GM21619 (cell line): Measurements from ENCODE around the gene TRAPPC2L.

ENCODE experiments used
- ATAC-seq: cut with Tn5 transposase; IDR thresholded peaks from one replicate; pipeline ENCODE4 v1.9.1; 2021; ENCODE audit not compliant: unreplicated experiment

The TRAPPC2L gene

DNA sequence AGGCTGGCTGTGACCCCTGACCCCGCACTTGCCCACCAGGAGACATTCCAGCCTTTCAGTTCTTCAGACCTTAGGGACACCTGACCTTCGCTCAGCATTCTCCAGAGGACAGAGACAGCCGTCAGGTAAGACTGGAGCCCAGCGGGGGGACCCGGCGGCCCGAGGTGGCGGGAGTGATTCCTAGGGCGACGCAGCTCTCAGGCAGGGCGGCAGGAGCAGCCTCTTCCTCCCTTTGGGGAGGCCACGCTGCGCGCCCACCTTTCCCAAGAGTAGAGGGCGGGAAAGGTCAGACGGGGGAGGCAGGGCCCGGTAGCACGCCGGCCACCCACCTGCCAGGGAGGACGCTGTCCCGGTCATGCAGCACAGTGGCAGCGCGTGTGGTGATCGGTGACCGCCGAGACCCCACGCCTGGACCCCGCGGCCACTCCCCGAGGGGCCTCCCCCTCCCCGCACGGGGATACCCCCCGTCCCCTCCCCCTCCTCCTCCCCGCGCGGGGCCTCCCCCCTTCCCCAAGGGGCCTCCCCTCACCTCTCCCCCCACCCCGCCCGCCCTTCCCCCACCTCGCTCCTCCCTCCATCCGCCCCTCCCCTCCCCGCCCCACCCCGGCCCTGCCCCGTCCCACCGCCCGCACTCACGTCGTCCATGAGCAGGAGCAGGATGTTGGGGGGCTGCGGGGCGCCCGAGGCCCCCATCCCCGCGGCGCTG is 652 bp upstream of the TRAPPC2L start:
- ATAC-seq: no peak

DNA sequence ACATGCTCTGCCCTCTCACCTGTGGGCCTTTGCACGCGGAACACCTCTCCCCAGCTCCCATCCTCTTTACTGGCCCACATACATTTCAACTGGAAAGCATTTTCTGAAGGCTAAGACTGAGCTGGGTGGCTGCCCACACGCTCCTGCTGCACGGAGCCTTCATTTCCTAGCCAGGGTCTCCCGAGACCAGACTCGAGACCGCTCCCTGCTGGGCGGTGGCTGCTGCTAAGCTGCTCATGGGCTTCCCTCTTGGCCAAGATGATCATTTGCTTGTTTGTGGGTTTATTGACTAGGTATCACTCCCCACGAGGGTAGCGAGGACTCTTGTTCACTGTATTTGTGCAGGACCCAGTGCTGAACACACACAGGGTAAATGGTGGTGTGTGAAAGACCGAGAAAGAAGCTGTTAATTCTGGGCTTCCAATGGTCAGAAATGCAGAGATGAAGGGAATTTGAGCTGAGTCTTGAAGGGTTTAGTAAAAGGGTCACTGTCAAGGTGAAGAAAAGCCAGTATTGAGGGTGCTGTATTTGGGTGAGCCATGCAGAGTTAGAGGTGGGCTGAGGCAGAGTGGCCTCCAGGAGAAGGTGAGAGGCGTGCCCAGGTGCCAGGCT is 907 bp downstream of the TRAPPC2L start:
- ATAC-seq: peak; percentile 27

DNA sequence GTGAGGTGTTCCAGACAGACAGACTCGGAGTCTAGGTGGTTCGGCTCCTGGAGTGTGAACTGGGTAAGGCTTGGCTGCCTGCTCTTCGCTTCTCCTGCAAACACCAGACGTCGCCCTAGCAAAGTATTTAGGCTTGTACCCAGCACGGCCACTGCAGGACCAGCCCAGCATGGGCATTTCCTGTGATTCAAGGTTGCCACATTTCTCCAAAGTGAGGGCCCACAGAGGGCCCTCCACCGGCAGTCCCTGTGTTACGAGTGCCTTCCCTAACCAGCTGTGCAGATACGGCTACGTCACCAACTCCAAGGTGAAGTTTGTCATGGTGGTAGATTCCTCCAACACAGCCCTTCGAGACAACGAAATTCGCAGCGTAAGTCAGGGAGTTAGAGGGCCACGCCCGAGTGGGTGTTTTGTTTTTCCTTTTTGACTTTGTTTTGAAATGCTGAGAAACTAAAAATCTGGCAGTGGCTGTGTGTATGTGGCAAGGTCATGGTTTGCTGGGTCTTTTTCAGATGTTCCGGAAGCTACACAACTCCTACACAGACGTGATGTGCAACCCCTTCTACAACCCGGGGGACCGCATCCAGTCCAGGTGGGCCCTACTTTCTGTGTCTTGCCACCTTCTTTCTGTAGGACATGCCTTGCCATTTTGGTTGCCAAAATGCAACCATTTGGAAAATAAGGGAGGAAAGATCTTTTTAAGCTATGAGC is 2.6 kb downstream of the TRAPPC2L start:
- no peak for ATAC-seq

DNA sequence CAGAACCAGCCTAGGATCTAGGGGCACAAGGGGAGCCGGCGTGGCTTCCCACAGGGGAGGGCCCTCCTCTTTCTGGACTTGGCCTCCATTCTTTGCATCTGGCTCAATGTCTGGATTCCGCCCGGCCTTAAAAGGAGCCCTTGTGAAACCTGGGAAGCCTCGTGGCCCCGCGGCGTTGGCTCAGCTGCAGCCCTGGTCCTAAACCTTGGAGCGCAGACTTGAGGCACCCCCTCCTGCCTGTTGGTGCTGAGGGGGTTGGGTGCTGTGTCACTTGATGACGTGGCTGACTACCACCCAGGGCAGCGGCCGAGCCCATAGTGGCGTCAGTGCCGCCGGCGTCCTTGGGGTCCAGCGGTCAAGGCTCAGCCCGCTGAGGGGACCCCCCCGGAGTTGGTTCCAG is 4.4 kb downstream of the TRAPPC2L start:
- no peak for ATAC-seq

DNA sequence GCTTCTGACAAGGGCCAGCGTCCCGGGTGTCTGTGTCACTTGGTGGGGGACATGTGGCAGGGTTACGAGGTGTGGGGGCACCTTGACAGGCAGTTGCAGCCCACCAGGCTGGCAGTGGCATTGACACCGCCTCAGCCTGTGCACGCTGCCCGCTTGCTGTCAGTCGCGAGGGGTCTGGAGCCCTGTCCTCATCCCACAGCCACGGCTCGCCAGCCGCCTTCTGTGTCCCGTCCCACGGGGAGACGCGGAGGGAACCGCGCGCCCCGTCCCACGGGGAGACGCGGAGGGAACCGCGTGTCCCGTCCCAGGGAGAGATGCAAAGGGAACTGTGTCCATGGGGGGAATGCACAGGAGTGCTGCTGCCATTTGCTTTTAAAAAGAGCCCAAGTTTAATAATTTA is 6.0 kb downstream of the TRAPPC2L start:
- ATAC-seq: no peak

DNA sequence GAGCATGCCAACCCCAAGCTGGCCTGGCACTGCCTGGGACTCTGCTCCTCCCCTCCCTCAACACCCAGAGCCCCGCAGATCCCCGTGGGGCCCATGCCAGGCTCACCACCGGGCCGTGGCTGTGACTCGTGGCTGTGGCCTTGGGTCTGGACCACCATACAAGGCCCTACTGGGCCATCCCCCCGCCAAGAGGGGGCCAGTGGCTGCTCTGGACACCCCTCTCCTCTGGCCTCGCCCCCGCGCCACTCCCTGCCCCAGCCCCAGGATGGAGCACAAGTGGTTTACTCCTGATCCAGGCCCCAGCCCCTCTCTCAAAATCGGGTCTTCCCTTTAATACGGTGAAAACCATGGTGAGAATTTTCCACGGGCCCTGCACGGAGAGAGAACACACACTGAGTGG is 6.5 kb downstream of the TRAPPC2L start:
- ATAC-seq: no peak

DNA sequence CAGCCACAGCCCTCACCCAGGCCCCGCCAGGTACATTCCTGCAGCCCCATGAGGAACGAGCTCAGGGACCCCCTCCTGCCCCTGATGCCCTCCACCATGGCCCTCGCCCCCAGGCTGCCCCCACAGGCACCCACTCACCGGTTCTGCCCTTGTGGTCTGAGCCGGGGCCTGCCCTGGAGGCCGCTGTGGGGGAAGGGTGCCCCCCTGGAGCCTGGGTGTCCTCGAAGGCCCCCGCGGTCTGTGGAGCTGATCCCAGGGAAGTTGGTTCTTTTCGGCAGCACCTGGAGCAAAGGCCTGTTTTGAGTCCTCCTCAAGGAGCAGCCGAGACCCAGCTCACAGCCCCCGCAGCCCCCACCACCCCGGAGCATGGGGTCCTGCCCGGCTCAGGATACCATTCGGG is 7.2 kb downstream of the TRAPPC2L start:
- no peak for ATAC-seq

DNA sequence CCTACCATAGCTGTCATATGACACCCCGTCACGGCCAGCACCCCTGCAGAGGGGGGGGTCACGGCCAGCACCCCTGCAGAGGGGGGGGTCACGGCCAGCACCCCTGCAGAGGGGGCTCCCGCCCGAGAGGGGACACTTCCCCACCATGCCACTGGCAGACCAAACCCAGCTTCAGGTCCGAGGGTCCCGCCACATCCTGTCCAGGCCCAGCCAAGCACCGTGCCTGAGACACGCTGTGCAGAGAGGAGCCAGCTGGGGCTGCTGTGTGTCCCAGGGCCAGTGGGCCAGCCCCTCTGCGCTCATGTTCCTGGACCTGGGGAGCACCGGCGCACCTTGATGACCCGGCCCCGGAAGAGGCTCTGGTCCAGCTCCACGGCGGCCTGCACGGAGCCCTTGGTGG is 7.6 kb downstream of the TRAPPC2L start:
- ATAC-seq: no peak

DNA sequence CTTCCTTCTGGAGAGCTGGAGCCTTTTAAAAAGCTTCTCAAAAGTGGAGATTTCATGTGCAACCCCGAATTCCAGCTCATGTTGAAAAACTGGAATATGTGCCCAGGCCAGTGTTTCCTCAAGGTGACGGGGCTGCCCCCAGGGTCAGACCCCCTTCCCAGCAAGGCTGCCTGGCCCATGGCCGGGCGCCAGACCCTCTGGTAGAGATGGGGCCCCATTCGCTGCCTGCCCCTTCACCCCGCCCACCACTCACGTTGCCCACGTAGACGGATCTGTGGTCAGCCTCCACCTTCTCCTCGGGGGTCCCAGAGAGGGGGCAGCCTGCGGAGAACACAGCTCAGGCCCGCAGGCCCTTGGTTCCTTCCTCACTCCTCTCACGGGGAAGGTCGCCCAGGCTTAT is 8.4 kb downstream of the TRAPPC2L start:
- ATAC-seq: no peak

DNA sequence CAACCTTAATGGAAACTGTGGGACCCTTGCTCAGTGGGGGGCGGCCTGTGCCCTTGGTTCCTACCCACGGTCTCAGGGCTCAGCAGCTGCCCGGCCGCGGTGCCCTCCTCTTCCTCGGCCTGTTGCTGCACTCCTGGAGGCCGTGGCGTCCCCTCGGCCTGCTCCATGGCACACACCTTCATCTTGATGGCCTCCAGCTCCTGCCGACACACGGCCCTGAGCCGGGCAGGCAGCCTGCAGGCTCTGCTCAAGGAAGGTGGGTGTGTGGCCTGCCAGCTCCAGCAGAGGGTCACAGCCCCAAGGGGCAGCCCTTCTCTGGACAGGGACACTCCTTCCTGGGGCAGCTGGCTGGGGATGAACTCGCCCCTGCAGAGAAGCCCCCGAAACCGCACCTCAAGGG is 8.8 kb downstream of the TRAPPC2L start:
- ATAC-seq: no peak

DNA sequence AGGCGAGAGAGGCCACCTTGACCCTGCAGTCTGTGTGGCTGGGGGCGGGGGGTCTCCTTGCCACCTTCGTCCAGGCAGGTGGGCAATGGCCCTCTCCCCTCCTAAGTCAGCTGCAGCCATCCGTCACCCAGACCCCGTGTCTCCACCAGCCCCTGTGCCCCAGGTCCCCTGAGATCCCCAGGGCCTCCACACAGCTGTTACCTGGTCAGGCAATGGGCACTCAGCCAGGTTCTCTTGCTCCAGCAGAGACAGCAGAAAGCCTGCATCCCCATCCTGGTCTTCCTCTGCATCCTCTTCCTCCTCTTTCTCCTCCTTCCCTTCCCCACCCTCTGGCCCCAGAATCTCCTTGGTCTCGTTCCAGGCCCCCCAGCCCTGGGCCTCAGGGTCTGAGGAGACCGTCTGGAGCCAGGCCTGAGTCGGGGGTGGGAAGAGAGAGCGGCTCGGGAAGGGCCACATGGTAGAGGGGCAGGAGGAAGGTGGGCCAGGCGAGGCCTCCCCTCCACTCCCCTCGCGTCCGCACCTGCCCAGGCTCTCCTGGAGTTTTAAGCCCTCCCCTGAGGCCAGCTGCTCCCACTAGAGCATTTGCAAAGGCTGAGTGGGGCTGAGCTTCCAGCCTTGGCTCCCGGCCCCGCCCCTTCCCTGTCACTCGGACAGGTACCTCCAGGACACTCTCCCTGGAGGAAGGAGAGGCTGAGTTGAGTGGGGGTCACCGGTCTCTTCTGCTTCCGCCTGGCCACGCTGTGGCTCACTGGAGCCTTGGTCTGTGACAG is 9.4 kb downstream of the TRAPPC2L start, which contains the start of gene PABPN1L:
Gene PABPN1L, minus strand, starts transcription at position 510 of the 770 bp plus-strand sequence. Its CDS starts 54 bp downstream, at position 456.
- no peak for ATAC-seq

DNA sequence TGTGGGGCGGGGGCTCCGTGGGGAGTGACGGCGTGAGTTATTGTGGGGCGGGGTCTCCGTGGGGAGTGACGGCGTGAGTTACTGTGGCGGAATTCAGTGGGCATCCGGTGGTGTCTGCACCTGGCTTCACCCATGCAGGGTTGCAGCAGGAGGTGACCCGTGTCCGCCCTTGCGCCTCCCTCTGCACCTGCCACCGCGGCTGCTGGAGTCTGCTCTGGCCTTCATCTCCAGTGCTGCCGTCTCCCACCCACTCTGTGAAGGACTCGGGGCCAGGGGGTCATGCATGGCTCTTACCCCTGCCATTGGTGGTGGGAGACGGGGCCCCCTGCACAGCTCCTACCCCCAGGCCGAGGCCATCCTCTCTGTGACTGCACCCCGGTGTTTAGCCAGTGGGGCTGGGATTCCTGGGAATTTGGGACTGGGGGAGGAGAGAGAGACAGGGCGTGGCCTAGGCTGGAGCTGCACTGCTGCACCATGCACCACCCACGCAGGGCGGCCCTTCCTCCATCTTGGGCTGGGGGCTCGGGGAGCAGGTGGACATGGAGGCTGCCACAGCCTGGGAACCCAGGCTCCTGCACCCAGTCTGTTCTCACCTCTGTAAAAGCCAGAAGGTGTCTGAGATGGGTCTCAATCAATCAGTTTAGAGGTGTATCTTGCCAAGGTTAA is 10.8 kb downstream of the TRAPPC2L start:
- ATAC-seq: no peak

DNA sequence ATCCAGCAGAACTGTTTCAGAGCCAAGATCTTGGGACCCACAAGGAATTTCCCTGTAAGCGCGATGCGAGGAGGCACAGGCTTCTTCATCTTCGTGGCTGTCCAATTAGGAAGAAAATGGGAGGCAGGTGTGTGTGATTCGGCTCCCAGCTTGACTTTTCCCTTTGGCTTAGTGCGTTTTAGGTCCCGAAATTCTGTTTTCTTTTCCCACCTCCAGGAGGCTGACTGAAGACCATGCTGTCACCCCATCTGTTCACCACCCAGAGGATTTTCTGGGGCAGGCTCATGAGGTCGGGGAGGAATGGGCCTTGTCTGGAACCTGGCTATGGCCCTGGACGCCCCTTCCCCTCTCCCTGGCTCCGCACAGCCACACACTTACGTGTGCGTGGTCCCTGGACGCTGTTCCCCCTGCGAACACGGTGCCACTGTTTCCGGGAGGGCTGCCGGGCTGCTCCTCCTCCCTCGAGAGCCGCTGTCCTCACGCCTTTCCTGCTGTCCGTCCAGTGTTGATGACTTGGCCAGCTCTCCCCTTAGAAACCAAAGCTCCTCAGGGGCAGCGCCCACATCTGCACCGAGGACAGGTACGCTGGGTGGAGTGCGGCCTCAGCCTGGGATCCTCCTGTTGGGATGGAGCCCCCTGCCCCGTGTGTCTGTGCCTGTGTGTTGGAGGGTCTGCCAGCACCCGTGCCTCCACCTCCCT is 12.2 kb downstream of the TRAPPC2L start:
- no peak for ATAC-seq

DNA sequence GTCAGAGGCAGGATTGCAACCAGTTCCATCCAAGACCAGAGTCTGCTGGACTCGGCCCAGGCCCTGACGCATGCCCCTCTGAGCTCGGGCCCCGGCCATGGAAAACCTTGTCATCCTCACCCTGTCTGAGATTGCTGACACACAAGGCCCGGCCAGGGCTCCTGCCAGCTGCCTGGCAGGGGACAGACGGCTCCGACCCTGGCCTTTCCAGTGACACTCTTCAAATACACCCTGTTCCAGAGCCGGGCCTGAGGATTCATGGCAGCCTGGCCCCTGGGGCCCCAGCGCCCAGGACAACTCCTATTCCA is 12.7 kb downstream of the TRAPPC2L start:
- no peak for ATAC-seq

DNA sequence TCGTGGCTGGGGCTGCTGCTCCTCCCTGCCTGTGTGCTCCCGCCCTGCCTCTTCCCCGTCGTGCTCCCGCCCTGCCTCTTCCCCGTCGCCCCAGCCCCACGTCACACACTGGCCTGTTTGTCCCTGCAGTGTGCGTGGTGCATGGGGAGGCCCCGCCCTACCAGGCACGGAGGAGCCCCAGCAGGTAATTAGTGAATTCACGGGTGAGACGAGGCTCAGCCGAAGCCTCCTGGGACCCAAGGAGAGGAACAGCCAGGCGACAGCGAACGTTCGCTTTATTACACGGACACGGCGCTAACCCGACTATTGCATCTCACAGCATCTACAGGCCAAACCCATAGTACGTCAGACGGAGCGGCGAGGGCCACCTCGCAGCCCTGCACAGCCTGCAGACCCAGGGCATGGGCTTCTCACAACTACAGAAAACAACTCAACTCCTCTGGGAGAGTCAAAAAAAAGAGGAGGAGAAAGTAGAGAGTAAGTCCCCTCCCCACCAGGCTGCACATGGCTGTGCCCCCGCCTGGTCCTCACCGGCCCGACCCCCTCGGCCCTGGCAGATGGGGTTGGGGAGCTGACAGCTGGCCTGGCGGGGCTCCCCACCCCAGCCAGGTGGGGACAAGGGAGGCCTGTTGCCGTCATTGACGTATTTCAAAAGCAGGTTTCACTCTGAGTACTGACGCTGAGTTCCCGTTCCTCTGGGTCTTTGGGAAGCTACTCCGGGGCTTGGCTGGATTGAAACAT is 13.9 kb downstream of the TRAPPC2L start:
- no peak for ATAC-seq

DNA sequence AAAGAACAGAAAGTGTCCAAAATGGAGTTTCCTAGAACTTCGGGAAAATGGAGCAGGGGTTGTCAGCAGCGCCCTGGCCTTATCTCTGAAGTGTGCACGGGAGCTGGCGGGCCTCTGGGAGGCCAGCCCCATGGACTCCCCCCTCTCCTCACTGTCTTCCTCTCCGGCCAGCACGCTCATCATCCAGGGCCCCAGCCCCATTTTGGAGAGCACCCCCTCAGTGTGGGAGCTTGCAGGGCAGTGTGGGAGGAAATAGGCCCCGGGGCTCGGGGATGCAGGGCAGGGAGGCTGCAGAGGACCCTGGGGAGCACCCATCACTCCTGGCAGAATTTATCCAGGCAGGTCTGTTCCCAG is 14.4 kb downstream of the TRAPPC2L start:
- no peak for ATAC-seq

DNA sequence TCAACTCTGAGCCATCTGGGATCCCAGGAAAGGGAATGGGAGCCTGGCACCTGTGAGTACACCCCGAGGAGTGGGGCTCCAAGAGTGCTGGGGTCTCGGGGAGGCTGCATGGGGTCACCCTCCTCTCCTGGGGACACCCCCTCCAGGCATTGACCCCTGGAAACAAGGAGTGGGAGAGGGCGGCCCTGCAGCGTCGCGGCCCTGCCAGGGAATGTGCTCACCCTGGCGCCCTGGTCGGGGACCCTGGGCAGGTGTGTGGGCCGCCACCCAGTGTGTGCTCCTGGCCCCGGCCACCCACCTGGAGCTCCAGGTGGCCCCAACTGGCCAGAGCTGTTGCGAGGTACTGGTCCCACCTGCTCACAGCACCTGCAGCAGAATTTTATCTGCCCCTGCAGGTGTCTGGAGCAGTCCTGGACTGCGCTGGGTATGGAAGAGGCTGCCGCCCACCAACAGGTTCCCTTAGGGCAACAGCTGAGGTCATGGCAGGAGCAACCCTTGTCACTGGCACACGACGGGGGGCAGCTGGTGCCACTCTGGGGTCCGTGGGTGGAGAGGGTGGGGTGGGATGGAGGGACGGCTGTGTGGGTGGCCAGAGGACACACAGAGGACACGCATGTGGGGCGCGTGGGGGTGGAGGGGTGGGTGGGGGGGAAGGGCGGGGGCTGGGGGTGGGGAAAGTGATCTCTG is 14.9 kb downstream of the TRAPPC2L start:
- no peak for ATAC-seq

DNA sequence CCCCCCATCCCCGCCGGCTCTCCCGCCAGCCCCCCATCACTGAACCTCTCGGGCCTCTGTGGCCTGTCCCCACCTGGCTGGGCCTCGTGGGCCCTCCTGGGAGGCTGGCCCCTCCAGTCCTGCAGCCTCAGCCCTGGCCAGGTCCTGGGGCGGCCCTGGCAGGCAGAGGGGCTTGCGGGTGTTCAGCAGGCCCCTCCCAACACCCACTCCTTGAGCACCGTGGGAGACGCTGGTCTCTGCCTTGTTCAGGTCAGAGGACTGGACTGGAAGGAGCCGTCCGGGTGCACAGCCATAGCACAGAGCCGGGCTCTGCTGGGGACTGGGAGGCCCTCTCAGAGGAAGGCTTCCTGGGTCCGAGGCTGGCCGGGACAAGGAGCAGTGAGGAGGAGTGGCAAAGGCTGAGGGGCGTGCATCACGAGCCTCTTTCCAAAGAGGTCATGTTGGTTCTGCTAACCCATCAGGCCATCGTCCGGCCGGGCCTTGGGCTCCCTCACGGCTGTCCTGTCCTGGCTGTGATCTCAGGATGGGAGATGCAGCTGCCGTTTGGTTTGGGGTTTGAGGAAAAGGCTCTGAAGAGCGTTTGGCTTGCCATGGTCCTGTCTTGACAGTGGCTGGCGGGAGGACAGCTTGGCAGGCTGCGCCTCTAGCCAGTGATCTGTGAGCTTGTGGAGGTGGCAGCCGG is 15.9 kb downstream of the TRAPPC2L start:
- ATAC-seq: no peak
